Activated naive CD8-positive, alpha-beta T cell treated with anti-CD3 and anti-CD28 coated beads, Interleukin-2, amount 50 U/mL, for 24 hours (primary cell): ENCODE data around the gene TMEM229B.
"Not testable (repeated sequence)": the region's sequence is repeated elsewhere in the genome, so short reads cannot be mapped to it uniquely, and the experiment has no call there.

ENCODE experiments used
- ATAC-seq: fragments of 150-1000 bp; cut with Tn5 transposase; one replicate; pipeline ENCODE4 v1.10.0; 2021
- DNase-seq: peaks from one replicate; pipeline ENCODE4 v3.0.0; 2021
- H3K27ac Mint-ChIP-seq: one replicate; pipeline ENCODE4 v1.8.0; 2021; ENCODE audit warnings: mild to moderate bottlenecking, mixed read lengths
- H3K27me3 Mint-ChIP-seq: one replicate; pipeline ENCODE4 v1.8.0; 2021; ENCODE audit warnings: mixed read lengths
- H3K36me3 Mint-ChIP-seq: one replicate; pipeline ENCODE4 v1.8.0; 2021; ENCODE audit warnings: low read depth, mixed read lengths
- H3K4me1 Mint-ChIP-seq: one replicate; pipeline ENCODE4 v1.8.0; 2021; ENCODE audit warnings: mixed read lengths
- H3K4me3 Mint-ChIP-seq: one replicate; pipeline ENCODE4 v1.8.0; 2021; ENCODE audit warnings: mild to moderate bottlenecking, moderate library complexity, mixed read lengths
- H3K9me3 Mint-ChIP-seq: one replicate; pipeline ENCODE4 v1.8.0; 2021; ENCODE audit warnings: mixed read lengths

Gene TMEM229B

DNA sequence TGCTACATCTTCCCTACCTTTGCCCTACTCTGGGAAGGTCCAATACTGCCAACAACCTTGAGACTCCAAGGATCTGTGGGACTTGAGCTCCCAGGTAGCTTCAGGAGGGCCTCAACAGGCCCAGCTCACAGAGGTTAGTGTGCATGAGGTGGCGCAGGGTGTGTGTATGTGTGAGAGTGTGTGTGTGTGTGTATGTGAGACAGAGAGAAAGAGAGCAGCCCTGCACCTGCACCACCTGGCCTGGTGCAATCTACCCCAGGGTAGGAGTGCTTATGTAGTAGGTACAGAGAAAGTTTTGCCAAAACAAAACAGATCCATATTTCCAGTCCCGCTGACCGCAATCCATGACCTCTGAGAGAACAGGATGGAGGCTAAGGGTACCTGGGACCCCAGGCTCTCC, 24.6 kb downstream of the TMEM229B start:
- Mint-ChIP-seq H3K4me3 (no peak overlapping the region), H3K27me3 (no peaks in the 10 kb centered on the region), H3K36me3 (no peaks in the 10 kb centered on the region), H3K27ac (no peak overlapping the region), H3K9me3 (no peaks in the 10 kb centered on the region), H3K4me1 (peaks cover 29% of the 10 kb centered on the region)
- no peak for ATAC-seq
- DNase-seq: no peak

DNA sequence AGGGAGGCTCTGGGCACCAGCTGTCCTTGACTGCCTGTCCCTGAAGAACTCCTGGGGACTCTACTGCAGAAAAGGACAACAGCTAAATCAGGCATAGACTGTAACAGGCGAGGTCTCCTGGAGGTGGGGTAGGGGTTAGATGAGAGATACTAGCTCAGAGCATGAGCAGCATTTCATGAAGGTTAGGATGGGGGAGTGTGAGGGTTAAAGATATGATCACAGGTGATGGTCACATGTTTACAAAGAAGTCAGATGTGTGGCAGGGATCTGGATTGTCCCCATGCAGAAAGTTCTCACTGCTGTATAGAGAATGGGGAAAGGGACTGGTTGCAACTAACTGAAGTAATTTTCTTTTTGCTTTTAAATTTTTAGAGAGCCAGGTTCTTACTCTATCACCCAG, 26.5 kb downstream of the TMEM229B start:
- Mint-ChIP-seq H3K27ac (no peak overlapping the region), H3K9me3 (no peaks in the 10 kb centered on the region), H3K4me1 (peaks cover 19% of the 10 kb centered on the region), H3K4me3 (no peak overlapping the region), H3K36me3 (no peaks in the 10 kb centered on the region), H3K27me3 (no peaks in the 10 kb centered on the region)
- ATAC-seq (no peak), DNase-seq (no peak)

DNA sequence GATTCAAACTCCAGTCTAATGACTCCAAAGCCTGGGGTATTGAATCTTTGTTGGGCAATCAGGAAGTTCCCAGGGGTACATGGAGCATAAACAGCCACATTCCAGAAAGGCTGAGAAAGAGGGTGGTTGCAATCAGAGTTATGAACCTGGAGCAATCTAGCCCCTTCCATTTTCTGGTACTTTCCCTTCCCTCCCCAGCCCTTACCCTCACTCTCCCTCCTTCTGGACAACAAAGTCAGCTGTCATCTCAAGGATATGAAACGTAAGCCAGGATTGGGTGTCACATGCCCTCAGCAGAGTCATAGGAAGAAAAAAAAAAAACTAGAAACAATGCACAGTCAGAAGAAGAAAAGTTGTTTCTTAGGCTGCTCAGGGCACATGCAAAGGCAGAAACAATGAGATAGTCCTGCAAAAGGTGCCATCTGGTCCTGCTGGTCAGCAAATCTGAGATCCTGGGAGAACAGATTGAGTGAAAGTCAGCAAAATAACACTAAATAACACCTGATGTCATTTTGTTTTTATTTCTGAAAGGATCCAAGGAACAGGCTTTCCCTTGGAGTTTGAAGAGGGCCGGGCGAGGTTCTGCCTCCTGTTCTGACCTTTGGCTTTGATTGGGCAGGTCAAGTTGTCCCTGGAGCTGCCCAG, 27.1 kb downstream of the TMEM229B start:
- no peaks in the 10 kb centered on the region for H3K27me3 Mint-ChIP-seq
- no peak for DNase-seq
- H3K27ac Mint-ChIP-seq: no peak overlapping the region
- no peaks in the 10 kb centered on the region for H3K9me3 Mint-ChIP-seq
- H3K36me3 Mint-ChIP-seq: no peaks in the 10 kb centered on the region
- peaks cover 18% of the 10 kb centered on the region for H3K4me1 Mint-ChIP-seq
- no peak overlapping the region for H3K4me3 Mint-ChIP-seq
- ATAC-seq: no peak

DNA sequence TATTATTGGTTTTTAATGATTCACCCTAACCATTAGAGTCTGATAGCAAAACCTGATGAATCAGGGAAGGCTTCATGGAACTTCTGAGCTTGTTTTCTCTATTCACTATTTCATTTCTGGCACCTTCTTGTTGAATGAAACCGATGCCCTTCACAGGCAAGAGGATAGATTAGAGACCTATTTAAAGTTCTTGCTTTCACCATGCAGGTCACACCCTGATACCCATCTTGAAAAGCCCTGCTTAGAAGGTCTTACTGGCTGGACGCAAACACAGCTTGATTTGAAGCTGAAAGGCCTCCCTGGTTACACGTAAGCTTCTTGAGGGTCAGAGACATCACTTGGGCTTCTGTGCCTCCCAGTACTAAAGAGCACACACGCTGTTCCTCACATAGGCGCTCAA, 29.2 kb downstream of the TMEM229B start:
- Mint-ChIP-seq H3K27me3 (no peaks in the 10 kb centered on the region), H3K9me3 (no peaks in the 10 kb centered on the region), H3K27ac (no peak overlapping the region), H3K4me3 (no peak overlapping the region), H3K36me3 (no peaks in the 10 kb centered on the region), H3K4me1 (peaks cover 8% of the 10 kb centered on the region)
- DNase-seq (no peak), ATAC-seq (no peak)

DNA sequence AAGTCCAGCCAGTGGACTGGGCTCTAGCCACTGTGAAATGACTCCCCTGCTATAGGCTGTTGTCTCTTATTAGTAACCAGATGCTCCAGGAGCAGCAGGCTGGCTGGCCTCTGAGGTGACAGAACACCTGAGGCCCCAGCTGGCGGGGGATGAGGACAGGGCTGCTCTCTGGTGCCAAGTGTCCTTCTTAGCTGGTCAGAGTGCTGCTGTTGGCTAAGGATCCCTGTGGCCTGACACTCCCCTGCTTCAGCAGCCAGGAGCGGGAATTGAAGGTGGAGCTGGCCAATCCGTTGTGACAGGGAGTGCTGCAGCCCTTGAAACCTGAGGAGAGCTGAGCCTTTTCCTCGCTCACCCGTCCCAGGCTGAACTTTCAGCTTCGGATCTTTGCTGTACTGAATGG, 30.7 kb downstream of the TMEM229B start:
- no peak for ATAC-seq
- Mint-ChIP-seq H3K4me3 (no peak overlapping the region), H3K27ac (no peak overlapping the region), H3K36me3 (no peaks in the 10 kb centered on the region), H3K9me3 (no peaks in the 10 kb centered on the region), H3K4me1 (no peaks in the 10 kb centered on the region), H3K27me3 (no peaks in the 10 kb centered on the region)
- no peak for DNase-seq

DNA sequence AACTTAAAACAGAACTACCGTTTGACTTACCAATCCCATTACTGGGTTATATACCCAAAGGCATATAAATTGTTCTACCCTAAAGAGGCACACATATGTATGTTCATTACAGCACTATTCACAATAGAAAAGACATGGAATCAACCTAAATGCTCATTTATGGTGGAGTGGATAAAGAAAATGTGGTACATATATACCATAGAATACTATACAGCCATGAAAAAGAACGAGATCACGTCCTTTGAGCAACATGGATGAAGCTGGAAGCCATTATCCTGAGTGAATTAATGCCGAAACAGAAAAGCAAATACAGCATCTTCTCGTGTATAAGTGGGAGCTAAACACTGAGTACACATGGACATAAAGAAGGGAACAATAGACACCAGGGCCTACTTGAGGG, 31.8 kb downstream of the TMEM229B start:
- H3K36me3 Mint-ChIP-seq: no peaks in the 10 kb centered on the region
- H3K27me3 Mint-ChIP-seq: peaks cover under 1% of the 10 kb centered on the region
- no peaks in the 10 kb centered on the region for H3K9me3 Mint-ChIP-seq
- DNase-seq (no peak), ATAC-seq (no peak)
- H3K27ac Mint-ChIP-seq: no peak overlapping the region
- no peak overlapping the region for H3K4me3 Mint-ChIP-seq
- no peaks in the 10 kb centered on the region for H3K4me1 Mint-ChIP-seq

DNA sequence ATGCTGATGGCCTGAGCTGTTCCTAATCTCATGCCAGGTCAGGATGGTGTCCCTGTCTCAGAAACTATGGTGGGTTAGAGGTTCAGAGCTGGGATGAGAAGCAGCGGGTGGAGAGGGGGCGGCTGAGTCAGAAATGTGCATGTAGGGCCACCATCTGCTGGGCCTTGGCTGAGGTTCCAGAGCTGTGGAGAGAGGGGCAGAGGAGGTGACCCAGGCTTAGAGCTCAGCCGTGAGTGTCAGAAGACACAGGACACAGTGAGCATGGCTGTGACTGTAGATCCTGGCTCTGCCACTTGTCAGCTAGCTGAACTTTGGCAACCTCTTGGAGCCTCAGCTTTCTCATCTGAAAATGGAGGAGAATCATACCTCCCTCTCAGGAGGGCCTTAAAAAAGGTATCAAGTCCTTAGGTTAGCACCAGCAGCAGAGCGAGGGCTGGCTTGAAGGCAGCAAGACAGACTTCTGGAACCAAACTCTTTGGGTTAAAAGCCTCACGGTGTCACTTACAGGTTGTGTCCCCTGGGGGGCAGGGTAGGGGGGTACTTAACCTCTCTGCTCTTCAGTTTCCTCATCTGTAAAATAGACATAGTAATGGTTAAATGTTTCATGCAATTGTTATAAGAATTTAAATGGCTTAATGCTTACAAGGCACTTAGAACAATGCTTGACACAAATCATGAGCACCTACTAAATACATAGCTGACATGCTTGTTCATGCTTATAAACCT, 34.8 kb downstream of the TMEM229B start:
- Mint-ChIP-seq H3K4me3 (no peak overlapping the region), H3K27ac (no peak overlapping the region), H3K36me3 (peaks cover 3% of the 10 kb centered on the region), H3K9me3 (peaks cover 7% of the 10 kb centered on the region), H3K4me1 (no peaks in the 10 kb centered on the region), H3K27me3 (peaks cover 3% of the 10 kb centered on the region)
- no peak for DNase-seq
- no peak for ATAC-seq

DNA sequence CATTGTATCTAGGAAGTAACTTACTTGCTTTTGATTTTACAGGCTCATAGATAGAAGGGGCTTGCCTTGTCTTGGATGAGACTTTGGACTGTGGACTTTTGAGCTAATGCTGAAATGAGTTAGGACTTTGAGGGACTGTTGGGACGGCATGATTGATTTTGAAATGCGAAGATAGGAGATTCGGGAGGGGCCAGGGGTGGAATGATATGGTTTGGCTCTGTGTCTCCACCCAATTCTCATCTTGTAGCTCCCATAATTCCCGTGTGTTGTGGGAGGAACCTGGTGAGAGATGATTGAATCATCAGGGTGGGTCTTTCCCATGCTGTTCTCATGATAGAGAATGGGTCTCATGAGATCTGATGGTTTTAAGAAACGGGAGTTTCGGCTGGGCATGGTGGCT, 36.9 kb downstream of the TMEM229B start:
- not testable (repeated sequence) for DNase-seq, H3K27ac Mint-ChIP-seq, H3K4me1 Mint-ChIP-seq, H3K36me3 Mint-ChIP-seq, ATAC-seq, H3K27me3 Mint-ChIP-seq, H3K9me3 Mint-ChIP-seq, H3K4me3 Mint-ChIP-seq

DNA sequence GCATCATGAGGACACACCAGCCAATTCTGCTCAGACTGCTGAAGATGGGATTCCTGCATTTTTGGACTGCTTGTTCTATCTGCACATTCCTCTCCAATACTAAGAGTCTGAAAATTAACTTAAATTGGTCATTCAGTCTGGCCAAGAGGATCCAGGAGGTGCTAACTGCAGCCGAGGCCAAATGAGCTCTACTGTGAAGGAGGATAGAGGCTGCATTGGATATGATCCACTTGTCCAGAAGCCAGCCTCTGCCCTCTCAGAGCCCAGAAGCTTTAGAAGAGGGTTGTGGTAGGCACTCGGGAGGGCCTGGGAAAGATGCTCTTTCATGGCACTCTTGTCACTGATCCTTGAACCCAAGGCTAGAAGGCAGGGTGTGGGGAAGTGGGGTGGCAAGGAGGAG, 39.4 kb downstream of the TMEM229B start:
- Mint-ChIP-seq H3K4me3 (no peak overlapping the region), H3K9me3 (peaks cover 7% of the 10 kb centered on the region), H3K27me3 (peaks cover 3% of the 10 kb centered on the region), H3K4me1 (no peaks in the 10 kb centered on the region), H3K27ac (no peak overlapping the region), H3K36me3 (peaks cover 3% of the 10 kb centered on the region)
- DNase-seq (no peak), ATAC-seq (no peak)

DNA sequence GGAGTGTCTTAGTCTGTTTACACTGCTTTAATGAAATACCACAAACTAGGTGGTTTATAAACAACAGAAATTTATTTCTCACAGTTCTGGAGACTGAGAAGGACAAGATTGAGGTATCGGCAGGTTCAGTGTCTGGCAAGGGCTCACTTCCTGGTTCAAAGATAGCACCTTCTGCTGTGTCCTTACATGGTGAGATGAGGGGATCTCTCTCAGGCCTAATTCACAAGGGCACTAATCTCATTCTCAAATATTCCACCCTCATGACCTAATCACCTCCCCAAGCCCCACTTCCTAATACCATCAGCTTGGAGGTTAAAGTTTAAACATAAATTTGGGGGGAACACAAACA, 41.5 kb downstream of the TMEM229B start:
- ATAC-seq: no peak
- Mint-ChIP-seq H3K27me3 (peaks cover 5% of the 10 kb centered on the region), H3K4me3 (no peak overlapping the region), H3K4me1 (no peaks in the 10 kb centered on the region), H3K36me3 (peaks cover 3% of the 10 kb centered on the region), H3K9me3 (peaks cover 7% of the 10 kb centered on the region), H3K27ac (no peak overlapping the region)
- no peak for DNase-seq

DNA sequence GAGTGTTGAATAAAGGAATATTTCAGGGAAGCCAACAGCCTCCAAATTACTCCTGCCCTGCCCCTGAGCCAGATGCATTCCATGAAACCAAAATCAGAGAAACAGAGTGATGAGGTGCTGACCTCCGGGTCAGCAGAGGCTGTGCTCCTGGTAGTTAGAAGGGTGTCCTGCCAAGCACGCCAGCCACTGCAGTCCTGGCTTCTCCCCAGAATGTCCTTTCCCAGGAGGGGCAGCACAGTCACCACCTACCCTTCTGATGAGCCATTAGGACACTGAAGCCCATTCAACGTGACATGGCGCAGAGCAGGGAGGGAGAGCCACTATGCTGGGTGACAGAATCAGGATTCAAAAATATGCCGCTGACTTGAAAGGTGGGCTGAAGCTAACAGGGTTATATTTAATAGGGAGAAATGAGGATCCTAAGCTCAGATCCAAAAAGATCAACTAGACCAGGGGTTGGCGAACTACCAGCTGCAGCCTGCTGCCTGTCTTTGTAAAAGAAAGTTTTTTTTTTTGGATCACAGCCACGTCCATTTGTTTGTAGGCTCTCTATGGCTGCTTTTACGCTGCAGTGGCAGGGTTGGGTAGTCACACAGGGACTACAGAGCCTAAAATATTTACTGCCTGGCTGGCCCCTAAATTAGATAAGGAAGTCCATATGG, 42.0 kb downstream of the TMEM229B start:
- no peak for DNase-seq
- H3K4me1 Mint-ChIP-seq: no peaks in the 10 kb centered on the region
- H3K27me3 Mint-ChIP-seq: peaks cover 2% of the 10 kb centered on the region
- no peak overlapping the region for H3K27ac Mint-ChIP-seq
- peaks cover 3% of the 10 kb centered on the region for H3K36me3 Mint-ChIP-seq
- H3K4me3 Mint-ChIP-seq: no peak overlapping the region
- ATAC-seq: no peak
- H3K9me3 Mint-ChIP-seq: peaks cover 7% of the 10 kb centered on the region

DNA sequence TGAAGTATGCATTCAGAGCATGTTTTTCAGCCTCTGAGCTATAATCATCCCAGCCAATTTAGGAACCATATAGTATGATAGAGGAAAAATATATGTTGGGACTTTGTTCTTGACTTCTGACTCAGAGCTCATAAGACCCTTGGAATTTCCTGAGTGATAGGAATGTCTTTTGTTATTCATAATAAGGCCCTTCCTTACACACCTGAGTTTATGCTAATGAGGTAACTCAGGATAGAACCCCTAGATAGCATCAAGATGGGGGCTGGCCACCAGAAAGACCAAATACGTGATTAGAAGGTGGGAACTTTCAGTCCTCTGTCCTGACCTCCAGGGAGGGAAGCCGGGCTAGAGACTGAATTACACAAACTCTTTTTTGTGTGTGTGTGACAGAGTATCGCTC, 44.1 kb downstream of the TMEM229B start:
- no peak for ATAC-seq
- H3K4me3 Mint-ChIP-seq: no peak overlapping the region
- no peaks in the 10 kb centered on the region for H3K9me3 Mint-ChIP-seq
- no peak for DNase-seq
- H3K4me1 Mint-ChIP-seq: no peaks in the 10 kb centered on the region
- no peak overlapping the region for H3K27ac Mint-ChIP-seq
- no peaks in the 10 kb centered on the region for H3K36me3 Mint-ChIP-seq
- peaks cover 2% of the 10 kb centered on the region for H3K27me3 Mint-ChIP-seq

DNA sequence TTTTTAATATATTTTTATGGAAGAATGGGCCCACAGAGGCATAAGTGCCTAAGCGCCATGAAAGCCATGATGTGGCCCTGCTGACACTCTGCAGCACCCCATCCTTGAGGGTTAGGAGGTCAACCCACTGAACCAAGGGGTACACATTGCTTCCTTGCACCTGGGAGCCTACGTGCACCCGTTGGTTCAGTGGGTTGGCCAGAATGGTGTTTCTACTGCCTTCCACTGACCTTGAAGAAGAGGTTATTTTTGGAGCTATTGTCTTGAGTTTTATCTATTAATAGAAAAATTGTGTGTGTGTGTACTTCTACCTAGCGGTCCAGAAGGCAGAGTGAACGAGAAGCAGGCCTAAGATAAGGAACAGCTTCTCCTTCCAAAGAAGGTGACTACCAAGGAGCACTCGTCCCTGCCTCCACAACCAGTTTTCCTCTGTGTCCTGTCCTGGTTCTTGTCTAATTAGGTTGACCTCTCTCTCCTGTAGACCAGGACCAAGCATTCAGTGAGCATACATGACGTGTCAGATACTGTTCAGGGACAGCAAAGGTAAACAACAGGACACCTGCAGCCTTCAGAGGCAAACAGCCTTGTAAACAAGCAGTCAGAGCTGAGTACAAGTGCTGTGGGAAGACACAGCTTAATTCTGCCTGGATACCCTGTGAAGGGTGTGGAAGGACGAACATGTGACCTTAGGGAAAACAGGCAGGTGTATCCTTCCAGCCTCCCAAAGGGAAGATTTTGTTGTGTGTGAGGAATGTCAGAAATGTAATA, 46.2 kb downstream of the TMEM229B start:
- no peaks in the 10 kb centered on the region for H3K36me3 Mint-ChIP-seq
- H3K4me3 Mint-ChIP-seq: no peak overlapping the region
- no peaks in the 10 kb centered on the region for H3K9me3 Mint-ChIP-seq
- DNase-seq: no peak
- no peak for ATAC-seq
- H3K27ac Mint-ChIP-seq: no peak overlapping the region
- H3K4me1 Mint-ChIP-seq: no peaks in the 10 kb centered on the region
- peaks cover 2% of the 10 kb centered on the region for H3K27me3 Mint-ChIP-seq

DNA sequence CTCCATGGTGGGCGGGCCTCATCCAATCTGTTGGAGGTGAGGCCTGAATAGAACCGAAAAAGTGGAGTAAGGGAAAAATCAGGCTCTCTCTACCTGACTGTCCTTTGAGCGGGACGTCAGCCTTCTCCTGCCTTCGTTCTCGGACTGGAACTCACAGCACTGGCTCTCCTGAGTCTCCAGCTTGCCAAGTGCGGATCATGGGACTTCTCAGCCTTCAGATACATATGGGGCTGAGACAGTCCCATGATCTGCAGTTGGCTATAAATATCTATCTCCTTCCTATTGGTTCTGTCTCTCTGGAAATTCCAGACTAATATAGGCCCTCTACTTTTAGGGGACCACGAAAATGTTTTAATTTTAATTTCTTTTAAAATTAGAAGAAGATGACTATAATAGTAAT, 46.8 kb downstream of the TMEM229B start:
- ATAC-seq (no peak), DNase-seq (no peak)
- no peak overlapping the region for H3K4me3 Mint-ChIP-seq
- no peaks in the 10 kb centered on the region for H3K36me3 Mint-ChIP-seq
- H3K27me3 Mint-ChIP-seq: peaks cover 2% of the 10 kb centered on the region
- H3K9me3 Mint-ChIP-seq: no peaks in the 10 kb centered on the region
- H3K27ac Mint-ChIP-seq: no peak overlapping the region
- H3K4me1 Mint-ChIP-seq: no peaks in the 10 kb centered on the region

DNA sequence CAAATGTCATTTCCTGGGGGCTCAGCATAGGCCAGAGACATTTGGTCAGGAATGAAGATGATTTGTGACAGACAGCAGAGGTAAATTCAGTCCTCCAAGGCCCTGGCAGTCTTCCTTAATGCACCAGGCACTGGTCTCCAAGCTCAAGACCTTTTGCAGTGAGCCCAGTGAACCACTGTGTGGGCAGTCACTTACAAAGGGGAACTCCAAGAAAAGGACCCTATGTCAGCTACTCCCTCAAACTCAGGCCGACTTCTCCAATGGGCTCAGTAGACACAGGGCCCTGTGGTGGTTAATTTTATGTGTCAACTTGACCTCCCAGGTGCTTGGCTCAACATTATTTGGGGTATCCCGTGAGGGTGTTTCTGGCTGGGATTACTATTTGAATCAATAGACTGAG, 47.3 kb downstream of the TMEM229B start:
- ATAC-seq (no peak), DNase-seq (no peak)
- Mint-ChIP-seq H3K27me3 (peaks cover 2% of the 10 kb centered on the region), H3K9me3 (no peaks in the 10 kb centered on the region), H3K27ac (no peak overlapping the region), H3K4me1 (no peaks in the 10 kb centered on the region), H3K36me3 (no peaks in the 10 kb centered on the region), H3K4me3 (no peak overlapping the region)
